GM12801 (cell line): ENCODE measurements around the gene MMP12.

Source experiments
- CTCF ChIP-seq: IDR thresholded peaks from one replicate; pipeline ENCODE4 v1.5.1; 2011; ENCODE audit warnings: control low read depth; ENCODE audit not compliant: insufficient read length; ENCODE audit errors: extremely low read depth

The MMP12 gene

GRCh38 chr11:102831489-102832440, 43.0 kb downstream of the MMP12 start:
- no peak for TF ChIP-seq CTCF

- TF ChIP-seq CTCF: no peak
These were observed 43.7 kb downstream of the MMP12 start for GRCh38 chr11:102831128-102831488.

GRCh38 chr11:102830001-102830727, 44.6 kb downstream of the MMP12 start:
- no peak for TF ChIP-seq CTCF

GRCh38 chr11:102829316-102830000, 45.3 kb downstream of the MMP12 start:
- no peak for TF ChIP-seq CTCF

- TF ChIP-seq CTCF: no peak
These were observed 50.2 kb downstream of the MMP12 start for GRCh38 chr11:102824556-102824955.

- TF ChIP-seq CTCF: no peak
These were observed 55.3 kb downstream of the MMP12 start for GRCh38 chr11:102819491-102819890.

- TF ChIP-seq CTCF: no peak
These were observed 61.3 kb downstream of the MMP12 start for GRCh38 chr11:102813484-102813883.
